ENCODE data around the gene ERC2.
"Not testable (repeated sequence)": the region's sequence is repeated elsewhere in the genome, so short reads cannot be mapped to it uniquely, and the experiment has no call there.

ERC2 gene

GRCh38 chr3:56086355-56086754 lies 381.9 kb downstream of the ERC2 start:
- in situ Hi-C loops (cut with HindIII; ENCODE audit: low sequenced_read_pairs), result no loop called here
- TF ChIP-seq CTCF (IDR thresholded peaks at IDR 0.05; ENCODE audit: low read depth, low read length, missing control alignments), result no peak
- no peak overlapping the region for H3K4me3 ChIP-seq (ENCODE audit: low read depth, low read length)
- peak; percentile 9 for DNase-seq (ENCODE audit: low read depth)

GRCh38 chr3:56081246-56081645 lies 387.0 kb downstream of the ERC2 start:
- H3K4me3 ChIP-seq (ENCODE audit: low read depth, low read length), result no peak overlapping the region
- no peak for TF ChIP-seq CTCF (IDR thresholded peaks at IDR 0.05; ENCODE audit: low read depth, low read length, missing control alignments)
- DNase-seq (ENCODE audit: low read depth), result no peak
- in situ Hi-C loops (cut with HindIII; ENCODE audit: low sequenced_read_pairs), result no loop called here

GRCh38 chr3:56076746-56077145 lies 391.5 kb downstream of the ERC2 start:
- no peak overlapping the region for H3K4me3 ChIP-seq (ENCODE audit: low read depth, low read length)
- in situ Hi-C loops (cut with HindIII; ENCODE audit: low sequenced_read_pairs), result no loop called here
- DNase-seq (ENCODE audit: low read depth), result no peak
- no peak for TF ChIP-seq CTCF (IDR thresholded peaks at IDR 0.05; ENCODE audit: low read depth, low read length, missing control alignments)

GRCh38 chr3:56075089-56075488 lies 393.2 kb downstream of the ERC2 start:
- in situ Hi-C loops (cut with HindIII; ENCODE audit: low sequenced_read_pairs), result no loop called here
- DNase-seq (ENCODE audit: low read depth), result no peak

GRCh38 chr3:56069766-56070165 lies 398.5 kb downstream of the ERC2 start:
- no peak for TF ChIP-seq CTCF (IDR thresholded peaks at IDR 0.05; ENCODE audit: low read depth, low read length, missing control alignments)
- no peak for DNase-seq (ENCODE audit: low read depth)
- H3K4me3 ChIP-seq (ENCODE audit: low read depth, low read length), result no peak overlapping the region
- in situ Hi-C loops (cut with HindIII; ENCODE audit: low sequenced_read_pairs), result no loop called here

More at GRCh38 chr3:56075089-56075488, 393.2 kb downstream of the ERC2 start:
- H3K4me3 ChIP-seq (ENCODE audit: low read depth, low read length), result no peak overlapping the region
- TF ChIP-seq CTCF (IDR thresholded peaks at IDR 0.05; ENCODE audit: low read depth, low read length, missing control alignments), result no peak

- H3K4me3 ChIP-seq (ENCODE audit: low read depth, low read length); DNase-seq (ENCODE audit: low read depth); in situ Hi-C loops (cut with HindIII; ENCODE audit: low sequenced_read_pairs): not testable (repeated sequence)
Observed at GRCh38 chr3:56066405-56066804, 401.9 kb downstream of the ERC2 start.

- H3K4me3 ChIP-seq (ENCODE audit: low read depth, low read length), result no peak overlapping the region
- no peak for DNase-seq (ENCODE audit: low read depth)
- no peak for TF ChIP-seq CTCF (IDR thresholded peaks at IDR 0.05; ENCODE audit: low read depth, low read length, missing control alignments)
- in situ Hi-C loops (cut with HindIII; ENCODE audit: low sequenced_read_pairs), result no loop called here
Observed at GRCh38 chr3:56064684-56065083, 403.6 kb downstream of the ERC2 start.

Data from astrocyte of the cerebellum (primary cell).